GM18499 (cell line): ENCODE measurements around the gene ASB1.

Source experiments
- ATAC-seq: cut with Tn5 transposase; IDR thresholded peaks from one replicate; pipeline ENCODE4 v1.9.1; 2021; ENCODE audit warnings: moderate number of reproducible peaks; ENCODE audit not compliant: insufficient read depth, unreplicated experiment

The ASB1 gene

DNA sequence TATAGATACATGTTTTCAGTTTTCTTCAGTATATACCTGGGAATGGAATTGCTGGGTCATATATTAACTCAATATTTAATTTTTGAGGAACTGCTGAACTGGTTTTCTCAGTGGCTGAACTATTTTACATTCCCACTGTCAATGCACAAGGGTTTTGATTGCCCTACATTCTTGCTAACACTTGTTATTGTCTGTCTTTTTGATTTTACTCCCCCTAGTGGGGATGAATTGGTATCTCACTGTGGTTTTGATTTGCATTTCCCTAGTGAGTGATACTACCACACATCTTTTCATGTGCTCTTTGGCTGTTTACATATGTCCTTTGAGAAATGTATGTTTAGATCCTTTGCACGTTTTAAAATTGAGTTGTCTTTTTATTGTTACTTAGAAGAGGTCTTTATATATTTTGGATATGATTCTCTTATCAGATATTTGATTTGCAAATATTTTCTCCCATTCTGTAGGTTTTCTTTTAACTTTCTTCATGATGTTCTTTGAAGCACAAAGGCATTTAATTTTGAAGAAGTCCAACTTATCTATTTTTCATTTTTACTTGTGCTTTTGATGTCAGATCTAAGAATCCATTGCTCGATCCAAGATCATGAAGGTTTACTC lies 36.2 kb downstream of the ASB1 start:
- ATAC-seq = no peak

- ATAC-seq = no peak
Measured at GRCh38 chr2:238464389-238464788, 37.7 kb downstream of the ASB1 start.

DNA sequence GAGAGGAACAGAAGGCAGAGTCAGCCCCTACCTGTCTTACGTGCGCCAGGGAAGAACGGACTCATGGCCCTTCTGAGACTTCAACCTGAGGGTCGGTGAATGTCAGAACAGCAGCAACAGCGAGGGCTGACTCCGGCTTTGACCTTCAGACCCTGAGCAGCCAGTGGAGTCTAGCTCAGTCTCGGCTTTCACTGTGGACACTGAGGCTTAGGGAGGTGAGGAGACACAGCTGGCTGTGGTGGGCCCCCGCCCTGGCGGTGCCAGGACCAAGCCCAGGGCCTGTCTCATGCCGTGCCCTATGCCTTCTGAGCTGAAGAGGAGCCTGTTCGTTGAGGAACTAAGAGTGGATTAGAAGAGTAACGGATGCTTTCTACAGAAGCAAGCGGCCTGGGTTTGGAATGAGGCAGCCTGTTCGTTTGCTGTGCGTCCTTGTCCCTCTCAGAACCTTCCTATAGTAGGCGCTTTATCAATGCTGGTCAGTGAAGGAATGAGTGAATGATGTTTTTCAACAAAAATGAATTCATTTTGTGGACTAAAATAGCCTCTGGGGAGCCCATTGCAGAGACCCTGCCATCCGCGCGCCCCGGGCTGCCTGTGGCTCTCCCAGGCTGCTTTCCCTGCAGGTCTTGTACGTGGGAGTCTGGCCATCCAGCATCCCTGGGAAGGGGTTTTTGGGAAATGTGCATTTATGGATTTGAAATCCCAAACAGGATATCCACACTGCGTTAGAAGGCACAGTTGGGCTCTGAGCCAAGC lies 38.9 kb downstream of the ASB1 start:
- no peak for ATAC-seq

DNA sequence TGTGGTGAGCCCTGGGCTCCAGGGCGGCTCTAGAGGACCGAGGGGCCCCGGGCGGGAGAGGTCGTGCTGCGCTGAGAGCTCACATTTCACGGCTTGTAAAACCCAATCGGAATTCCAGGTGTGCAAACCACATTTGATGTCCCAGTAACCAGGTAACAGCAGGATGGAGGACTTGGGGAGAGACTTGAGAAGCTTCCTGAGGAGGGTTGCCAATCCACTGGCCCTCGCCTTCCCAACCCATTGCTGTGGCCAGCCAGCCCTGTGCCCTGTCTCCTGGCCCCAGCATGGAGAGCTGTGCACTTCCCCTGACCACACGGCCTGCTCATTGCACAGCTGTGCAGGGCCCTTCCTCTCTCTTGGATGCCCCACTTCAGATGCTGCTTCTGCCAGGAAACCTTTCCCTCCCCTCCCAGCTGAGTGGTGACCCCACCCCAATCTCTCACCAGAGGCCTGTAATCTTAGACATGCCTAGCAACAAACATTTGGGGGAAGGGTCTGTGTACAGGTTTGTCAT lies 39.6 kb downstream of the ASB1 start:
- ATAC-seq = no peak

DNA sequence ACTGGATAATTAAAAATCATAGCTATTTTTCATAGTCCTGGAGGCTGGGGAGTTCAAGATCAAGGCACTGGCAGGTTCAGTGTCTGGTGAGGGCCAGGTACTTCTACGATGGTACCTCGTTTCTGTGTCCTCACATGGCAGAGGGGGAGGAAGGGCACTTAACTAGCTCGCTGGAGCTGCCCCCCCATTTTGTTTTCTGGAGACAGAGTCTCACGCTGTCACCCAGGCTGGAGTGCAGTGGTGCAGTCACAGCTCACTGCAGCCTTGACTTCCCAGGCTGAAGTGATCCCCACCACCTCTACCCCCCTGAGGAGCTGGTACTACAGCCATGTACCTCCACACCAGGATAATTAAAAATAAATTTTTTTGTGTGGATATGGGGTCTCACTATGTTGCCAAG lies 40.3 kb downstream of the ASB1 start:
- no peak for ATAC-seq

DNA sequence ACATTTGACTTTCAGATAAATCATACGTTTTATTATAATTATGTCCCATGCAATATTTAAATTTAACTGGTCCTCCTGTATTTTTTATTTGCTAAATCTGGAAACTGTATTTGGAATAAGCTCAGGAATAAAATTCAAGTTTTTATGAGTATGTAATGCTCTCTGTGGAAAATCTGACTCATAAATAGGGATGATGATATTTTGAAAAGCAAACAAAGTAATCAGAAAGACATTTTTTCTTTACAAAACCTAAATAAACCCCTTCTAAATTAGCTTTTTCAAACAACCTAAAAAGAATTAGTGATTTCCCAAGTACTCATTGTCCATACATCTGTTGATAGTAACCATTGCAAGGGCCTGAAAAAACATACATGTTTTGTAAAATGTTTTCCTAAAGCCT lies 41.1 kb downstream of the ASB1 start:
- no peak for ATAC-seq

DNA sequence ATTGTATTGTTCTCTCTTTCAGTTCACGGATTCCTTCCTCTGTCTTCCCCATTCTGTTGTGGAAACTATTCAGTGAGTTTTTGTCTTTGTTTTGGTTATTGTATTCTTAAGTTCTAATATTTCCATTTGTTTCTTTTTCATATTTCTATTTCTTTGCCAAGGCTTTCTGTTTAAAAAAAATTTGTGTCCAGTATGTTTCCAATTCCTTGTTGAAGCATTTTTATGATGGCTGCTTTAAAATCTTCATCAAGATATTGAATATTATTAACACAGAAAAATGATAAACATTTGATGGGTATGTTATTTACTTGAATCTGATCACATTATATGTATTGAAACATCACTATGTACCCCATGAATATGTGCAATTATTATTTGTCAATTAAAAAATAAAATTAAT lies 42.4 kb downstream of the ASB1 start:
- no peak for ATAC-seq

DNA sequence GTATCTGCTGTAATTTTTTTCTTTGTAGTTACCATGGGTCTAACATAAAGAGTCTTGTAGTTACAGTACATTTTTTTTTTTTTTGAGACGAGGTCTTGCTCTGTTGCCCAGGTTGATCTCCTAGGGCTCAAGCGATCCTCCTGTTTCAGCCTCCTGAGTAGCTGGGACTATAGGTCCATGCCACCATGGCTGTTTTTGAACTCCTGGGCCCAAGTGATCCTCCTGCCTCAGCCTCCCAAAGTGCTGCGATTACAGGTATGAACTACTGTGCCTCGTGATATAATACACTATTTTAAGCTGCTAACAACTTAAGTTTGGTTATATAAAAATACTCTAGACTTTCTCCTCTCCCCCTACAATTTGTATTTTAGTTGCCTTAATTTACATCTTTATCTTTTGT lies 46.3 kb downstream of the ASB1 start:
- no peak for ATAC-seq

- no peak for ATAC-seq
Measured at GRCh38 chr2:238473523-238473922, 46.8 kb downstream of the ASB1 start.

GRCh38 chr2:238475034-238475433 lies 48.3 kb downstream of the ASB1 start:
- no peak for ATAC-seq

DNA sequence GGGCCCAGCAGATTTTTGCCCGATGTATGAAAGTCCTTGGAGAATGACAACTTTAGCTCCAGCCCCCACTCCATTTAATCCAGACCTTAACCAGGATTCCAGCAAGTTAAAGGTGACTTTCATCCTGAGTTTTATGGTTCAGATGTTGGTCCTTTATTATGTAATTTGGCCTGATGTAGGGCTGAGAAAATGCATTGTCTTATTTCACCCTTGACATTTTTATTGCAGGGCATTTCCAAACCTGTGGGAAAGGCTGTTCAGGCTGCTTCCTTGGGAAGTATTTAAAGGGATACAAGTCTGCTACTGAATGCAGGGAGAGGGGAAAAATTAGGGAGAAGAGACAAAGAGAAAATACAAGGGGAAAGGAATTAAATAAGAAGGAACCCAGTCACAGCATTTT lies 48.8 kb downstream of the ASB1 start:
- no peak for ATAC-seq

GRCh38 chr2:238476258-238476657 lies 49.5 kb downstream of the ASB1 start:
- ATAC-seq = no peak

DNA sequence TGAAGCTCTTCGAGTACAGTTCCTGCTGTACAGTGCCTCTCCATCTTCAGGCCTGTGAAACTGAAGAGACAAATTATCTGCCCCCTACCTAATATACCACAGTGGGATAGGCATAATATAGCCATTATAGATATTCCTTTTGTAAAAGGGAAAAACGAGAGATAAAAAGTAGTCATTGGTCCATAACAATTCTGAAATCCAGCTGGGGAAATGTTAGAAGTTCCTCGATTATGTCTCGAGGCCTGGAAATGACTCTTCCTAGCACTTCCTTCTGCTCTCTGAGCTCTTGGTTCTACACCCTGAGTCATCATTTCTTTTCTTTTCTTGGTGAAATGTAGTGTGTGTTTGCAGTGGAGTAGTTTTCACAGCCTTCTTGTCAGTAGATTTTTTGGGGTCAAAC lies 51.5 kb downstream of the ASB1 start:
- ATAC-seq = no peak

DNA sequence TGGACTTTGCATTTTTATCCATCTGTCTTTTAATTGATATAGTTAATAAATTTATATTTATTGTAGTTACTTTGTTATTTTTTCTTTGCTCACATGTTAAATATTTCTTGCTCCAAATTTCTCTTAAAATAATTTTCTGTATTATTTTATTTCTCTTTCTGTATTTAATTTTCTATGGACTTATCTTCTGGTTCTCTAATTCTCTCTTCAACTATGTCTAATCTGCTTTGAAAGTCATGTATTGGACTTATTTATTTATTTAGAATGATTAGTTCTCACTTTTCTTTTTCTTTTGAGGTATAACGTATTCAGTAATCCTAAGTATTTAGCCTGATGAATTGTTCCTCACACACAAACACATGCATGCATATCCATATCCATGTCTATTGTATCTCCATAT lies 53.1 kb downstream of the ASB1 start:
- ATAC-seq = no peak

DNA sequence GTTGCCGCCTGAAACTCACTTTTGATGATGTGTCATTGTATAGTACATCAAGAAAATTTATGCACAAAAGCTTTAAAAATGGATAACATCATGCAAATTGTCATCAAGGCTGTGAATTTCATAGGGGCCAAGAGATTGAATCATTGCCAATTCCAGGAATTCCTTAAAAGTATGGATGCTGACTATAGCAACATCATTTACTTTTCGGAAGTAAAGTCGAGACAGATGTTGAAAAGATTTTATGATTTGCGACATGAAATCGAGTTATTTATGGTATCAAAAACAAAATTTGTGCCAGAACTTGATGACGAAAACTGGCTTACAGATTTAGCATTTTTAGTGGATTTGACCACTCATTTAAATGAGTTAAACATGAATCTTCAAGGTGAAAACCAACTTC lies 56.3 kb downstream of the ASB1 start:
- no peak for ATAC-seq

DNA sequence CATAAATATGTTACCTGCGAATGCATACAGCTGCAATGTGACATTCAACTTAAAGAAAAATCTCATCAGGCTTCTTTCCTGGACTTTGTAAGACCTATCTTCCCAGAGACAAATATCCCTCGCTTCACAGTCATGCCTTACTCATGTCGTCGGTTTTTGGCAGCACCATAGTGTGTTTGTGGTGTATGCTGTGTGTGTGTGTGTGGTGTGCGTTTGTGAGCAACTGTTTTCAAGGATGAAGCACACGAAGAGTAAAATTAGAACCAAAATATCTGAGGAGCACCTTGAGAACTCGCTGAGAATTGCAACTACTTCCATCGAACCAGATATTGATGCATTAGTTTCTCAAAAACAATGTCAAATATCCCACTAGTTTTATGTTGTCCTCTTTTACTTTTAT lies 56.9 kb downstream of the ASB1 start:
- ATAC-seq = no peak

GRCh38 chr2:238484522-238485452 lies 58.1 kb downstream of the ASB1 start:
- ATAC-seq = no peak

- ATAC-seq = no peak
Measured at GRCh38 chr2:238486123-238486848, 59.6 kb downstream of the ASB1 start.

GRCh38 chr2:238487134-238487533 lies 60.4 kb downstream of the ASB1 start:
- ATAC-seq = no peak

GRCh38 chr2:238487652-238488346 lies 61.1 kb downstream of the ASB1 start:
- ATAC-seq = no peak
